Activated CD4-positive, alpha-beta T cell treated with anti-CD3 and anti-CD28 coated beads, Interleukin-2, amount 50 U/mL, for 4 hours (primary cell): ENCODE data around the gene CDK9.
"Not testable (repeated sequence)": the region's sequence is repeated elsewhere in the genome, so short reads cannot be mapped to it uniquely, and the experiment has no call there.

ENCODE experiments used
- DNase-seq, 2 experiments: peaks; one replicate each; pipeline ENCODE4 v3.0.0-alpha.2; 2020

CDK9 gene

DNA sequence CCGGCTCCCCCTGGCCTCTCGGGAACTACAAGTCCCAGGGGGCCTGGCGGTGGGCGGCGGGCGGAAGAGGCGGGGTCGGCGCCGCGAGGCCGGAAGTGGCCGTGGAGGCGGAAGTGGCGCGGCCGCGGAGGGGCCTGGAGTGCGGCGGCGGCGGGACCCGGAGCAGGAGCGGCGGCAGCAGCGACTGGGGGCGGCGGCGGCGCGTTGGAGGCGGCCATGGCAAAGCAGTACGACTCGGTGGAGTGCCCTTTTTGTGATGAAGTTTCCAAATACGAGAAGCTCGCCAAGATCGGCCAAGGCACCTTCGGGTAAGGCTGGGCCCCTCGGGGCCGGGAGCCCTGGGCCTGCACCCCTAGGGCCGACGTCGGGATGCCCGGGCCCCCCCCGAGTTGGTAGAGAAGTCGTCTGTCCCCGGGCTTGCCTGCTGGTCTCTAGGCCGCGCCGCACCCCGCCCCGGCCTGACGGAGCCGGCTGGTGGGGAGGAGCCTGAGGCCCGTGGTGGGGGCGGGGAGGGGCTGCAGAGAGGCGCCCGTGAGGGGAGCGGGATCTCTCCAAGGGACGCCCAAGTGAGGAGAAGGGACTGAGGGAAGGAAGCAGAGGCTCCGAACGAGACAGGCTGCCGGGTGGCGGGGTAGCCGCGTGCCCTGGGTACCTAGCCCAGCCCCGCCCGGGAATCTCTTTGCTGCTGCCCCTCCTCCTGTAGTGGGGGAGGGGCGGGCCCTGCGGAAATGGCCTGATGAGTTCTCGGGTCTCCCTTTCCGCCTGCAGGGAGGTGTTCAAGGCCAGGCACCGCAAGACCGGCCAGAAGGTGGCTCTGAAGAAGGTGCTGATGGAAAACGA, at the start of gene CDK9:
Gene CDK9 (plus strand): TSS at position 102 of the 840 bp plus-strand sequence. CDS start 115 bp downstream, at position 217.
- DNase-seq, result peak; percentile 88 to 90

DNA sequence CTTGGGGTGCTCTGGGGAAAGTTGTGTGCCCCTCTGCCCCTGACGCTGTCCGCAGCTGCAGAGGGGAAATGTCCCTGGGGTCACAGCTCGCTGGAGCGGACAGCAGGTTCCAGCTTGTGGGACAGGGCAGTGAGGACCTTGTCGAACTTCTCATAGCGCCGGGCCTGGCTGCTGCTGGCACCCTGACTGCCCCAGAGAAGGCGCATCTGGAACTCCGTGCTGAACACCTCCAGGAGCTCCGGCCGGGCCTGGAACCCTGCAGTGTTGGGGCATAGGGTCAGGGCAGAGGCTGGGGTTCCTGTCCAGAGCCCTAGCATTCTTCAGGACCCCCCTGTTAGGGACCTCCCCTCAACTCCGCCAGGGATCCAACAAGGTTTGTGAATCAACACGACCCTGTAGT, 47.2 kb upstream of the CDK9 start:
- no peak for DNase-seq

- no peak for DNase-seq
These were observed 46.1 kb upstream of the CDK9 start for GRCh38 chr9:127739614-127740330.

- no peak for DNase-seq
These were observed 43.9 kb upstream of the CDK9 start for GRCh38 chr9:127741831-127742434.

DNA sequence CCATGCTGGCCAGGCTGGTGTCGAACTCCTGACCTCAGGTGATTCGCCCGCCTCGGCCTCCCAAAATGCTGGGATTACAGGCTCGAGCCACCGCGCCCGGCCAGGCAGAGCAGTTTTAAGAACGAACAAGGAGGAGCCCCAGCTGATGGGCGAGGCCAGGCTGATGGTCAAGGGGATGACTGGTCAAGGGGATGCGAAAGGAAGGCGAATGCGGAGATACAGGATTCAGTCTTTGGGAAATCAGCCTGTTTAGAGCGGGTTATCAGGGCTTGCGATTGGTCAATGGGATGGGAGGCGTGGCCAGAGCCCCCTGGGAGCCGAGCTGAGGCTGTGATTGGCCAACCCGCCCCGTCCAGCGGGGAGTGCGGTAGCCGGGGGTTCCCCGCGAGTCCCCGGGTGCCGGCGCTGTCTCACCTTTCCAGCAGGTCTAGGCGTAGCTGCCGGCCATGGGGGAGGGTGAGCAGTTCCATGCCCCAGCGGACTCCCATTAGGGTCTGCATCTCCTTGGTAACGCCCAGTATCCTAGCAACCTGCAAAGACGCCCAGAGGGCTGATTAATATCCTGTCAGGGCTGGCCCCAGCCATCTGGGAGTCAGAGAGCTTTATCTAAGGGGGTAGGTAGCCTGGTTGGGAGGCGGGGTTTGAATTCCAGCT, 43.3 kb upstream of the CDK9 start:
- DNase-seq, result no peak

DNA sequence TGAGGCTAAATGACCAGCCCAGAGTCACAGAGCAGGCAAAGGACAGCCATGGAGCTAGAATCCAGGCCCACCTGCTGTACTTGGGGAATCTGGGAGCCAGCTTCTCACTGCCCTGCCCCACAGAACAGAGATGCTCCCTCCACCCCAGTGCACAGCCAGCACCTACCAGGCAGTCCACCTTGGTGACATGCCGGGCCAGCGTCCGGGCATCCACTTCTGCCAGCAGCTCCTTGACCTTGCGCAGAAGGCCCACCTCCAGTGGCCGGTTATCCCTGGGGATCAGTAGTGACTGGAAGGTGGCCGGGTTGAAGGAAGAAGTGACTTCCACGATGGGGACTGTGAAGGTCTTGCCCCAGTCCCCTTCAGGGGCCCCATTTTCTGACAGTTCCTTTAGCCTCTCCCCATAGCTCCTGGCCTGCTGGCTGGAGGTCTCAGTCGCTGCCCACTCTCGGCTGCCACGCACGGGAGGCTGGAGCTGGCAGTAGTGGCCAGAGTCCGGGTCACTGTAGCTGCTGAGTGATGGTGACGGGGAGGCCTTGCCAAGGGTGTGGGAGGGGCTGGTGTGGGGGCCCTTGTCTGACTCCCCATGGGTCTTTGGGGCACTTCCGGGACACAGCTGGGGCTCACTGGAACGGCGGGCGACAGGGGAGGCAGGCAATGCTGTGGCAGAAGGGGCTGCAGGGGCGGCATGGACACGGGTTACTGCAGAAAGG, 41.3 kb upstream of the CDK9 start:
- DNase-seq, result no peak

DNA sequence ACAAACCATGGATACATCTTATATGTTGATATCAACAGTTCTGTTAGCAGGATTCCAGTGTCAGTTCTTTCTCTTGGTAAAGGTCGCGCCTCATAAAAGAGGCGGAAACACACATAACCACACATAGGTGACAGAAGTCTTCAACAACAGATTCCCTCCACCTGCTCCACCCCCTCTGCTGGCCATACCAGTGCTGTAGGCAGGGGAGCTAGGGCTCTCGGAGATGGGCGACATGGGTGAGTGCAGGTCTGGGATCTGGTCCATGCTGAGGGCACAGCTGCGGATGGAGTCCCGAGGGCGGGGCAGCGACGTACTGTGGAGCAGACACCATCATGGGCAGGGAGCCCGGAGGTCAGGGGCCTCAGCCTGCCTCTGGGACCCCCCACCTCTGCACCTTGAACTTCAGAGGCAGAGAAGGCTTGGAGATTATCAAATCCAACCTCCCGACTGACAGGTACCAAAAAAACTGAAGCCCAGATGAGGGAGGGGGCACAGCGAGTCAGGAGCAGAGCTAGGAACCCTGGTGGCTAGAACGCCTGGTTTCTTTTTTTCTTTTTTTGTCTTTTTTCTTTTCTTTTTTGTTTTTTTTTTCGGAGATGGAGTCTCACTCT, 38.8 kb upstream of the CDK9 start:
- peak in 1 of 2 experiments; percentile 17 for DNase-seq

DNA sequence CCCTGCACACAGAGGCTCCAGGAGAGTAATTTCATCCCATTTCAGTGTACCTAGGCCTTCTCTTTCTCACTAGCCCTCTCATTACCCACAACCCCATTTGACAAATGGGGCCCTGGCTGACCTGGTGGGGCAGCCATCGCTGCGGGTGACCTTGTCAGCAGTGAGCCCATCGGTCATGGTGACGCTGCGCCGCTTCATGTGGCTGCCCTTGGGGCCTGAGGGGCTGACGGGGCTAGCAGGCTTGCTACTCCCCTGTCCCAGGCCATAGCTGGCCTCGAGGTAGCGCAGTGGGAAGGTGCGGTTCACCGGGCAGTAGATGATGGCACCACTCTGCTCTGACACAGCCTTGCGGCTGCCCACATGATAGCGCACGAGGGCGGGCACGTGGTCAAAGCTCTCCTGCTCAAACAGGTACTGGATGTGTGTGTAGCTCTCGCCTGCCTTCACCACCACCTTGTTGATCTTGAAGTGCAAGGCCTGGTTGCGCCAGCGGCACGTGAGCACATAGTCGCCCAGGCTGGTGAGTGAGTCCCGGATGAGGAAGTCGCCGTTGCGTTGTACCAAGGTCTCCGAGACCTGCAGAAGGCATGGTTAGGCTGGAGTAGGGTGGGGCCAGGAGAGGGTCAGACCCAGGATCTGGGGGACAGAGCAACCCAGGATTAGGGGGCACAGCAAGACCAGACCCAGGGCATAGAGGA, 36.6 kb upstream of the CDK9 start:
- DNase-seq, result no peak

- no peak for DNase-seq
These were observed 34.4 kb upstream of the CDK9 start for GRCh38 chr9:127751269-127752054.

DNA sequence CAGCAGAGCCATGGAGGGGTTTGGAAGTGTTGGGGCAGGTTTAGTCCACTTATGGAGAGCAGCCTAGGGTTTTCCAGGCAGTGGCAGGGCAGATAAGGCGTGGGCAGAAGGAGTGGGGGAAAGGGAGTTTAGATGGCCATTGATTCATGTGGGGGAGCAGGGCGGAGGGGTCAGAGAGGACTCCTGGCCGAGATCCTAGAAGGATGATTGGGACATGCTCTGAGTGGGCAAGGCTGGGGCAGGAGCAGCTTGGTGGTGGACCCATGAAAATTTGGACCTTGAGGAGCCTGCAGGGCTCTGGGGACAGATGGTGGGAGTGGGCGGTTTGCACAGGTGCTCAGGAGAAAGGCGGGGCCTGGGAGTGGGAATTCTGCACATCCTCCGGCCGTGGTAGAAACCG, 32.7 kb upstream of the CDK9 start:
- DNase-seq, result no peak

DNA sequence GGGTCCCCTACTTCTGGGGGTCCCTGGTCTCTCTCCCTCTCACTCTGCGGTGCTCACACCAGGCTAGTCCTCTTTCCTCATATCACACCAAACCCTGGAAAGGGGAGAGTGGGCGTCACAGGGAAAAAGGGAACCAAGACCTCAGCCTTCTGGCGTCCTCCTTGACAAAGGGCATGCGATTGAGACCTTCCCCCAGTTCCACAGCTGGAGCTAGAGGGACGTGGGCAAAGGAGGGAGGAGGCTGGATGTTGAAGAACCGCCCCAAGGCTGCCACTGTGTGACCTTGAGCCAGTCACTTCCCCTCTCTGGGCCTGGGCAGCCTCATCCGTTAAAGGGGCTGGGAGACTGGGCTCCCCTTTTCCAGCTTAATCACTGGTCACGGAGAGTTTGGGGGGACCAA, 32.2 kb upstream of the CDK9 start:
- no peak for DNase-seq

DNA sequence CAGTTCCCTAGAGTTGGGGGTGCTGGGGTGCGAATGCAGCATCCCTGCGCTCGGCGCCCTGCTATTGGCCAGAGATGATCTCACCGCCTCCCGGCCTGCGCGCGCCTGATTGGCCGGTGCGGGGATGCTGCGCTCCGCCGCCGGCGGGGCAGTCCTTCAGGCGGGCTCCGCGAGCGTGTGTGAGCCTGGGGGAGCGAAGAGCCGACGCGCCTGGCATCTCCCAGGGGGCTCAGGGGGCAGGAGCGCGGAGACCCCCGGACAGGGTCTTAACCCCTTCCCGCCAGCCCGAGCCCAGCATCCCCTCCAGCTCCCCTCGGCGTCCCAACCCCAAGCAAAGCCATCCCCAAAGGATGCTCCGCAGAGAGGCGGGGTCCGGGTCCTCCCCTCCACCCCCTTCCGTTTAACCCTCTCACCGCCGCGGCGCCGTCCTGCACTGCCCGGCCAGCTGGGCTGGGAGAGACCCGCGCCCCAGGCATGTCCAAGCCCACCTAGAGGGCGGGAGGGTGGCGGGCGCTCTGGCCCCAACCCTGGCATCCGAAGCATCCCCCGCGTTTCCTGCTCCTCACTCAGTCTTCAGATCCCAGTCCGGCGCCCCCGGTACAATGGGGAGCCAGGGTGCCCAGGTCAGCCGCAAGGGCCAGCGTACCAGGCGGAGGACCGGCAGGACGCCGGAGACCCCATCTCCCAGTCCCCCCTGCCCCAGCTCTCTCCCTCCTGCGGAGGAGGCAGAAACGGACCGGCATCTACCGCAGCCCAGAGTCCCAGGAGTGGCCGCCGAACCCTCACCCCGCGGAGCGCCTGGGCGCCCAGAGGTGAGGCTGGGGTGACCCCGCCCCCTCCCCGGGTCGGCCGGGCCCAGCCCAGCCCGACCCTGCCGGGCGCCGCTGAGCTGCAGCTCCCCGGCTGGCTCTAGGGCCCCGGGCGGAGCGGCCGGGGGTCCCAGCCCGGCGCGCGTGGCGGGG, 31.5 kb upstream of the CDK9 start:
- DNase-seq, result no peak

DNA sequence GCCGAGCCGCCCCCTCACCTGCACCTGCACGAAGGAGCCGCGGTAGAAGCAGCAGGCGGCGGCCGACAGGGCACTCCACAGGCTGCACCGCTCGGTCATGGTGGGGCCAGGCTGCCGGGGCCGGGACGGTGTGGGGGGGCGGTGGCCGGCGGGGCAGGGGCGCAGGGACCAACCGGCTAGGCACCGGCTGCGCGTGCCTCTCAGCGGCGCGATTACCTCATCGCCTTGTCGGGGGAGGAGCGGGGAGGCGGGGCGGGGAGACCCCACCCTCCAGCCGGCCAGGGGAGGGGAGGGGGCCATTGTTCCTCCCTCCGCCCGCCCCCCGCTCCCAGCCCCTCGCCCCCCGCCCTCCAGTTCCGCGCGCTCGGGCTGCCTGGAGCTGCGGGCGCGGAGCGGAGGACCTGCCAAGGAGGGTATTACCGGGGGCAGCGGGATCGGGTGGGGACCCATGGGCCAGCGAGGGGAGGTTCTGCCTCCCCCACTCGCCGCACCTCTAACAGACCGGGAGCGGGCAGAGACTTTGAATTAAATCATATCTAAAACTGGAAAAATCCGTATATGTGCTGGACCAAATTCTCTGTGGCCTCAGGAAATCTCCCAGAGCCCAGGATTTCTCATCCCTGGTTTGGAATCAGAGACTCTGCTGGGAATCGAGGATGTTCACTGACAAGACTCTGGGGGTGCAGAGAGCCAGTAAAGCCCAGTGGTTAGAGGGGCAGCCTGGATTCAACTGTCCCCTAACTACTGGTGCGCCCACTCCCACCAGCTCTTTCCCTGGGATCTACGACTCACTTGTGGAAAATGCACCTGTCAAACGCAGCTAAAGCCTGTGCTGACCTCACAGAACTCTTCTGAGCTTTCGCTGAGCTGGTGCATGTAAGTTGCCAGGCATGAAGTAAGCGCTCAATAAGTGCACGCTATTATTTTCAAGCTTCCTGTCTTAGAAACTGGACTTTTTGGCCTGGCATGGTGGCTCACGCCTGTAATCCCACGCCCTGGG, 30.5 kb upstream of the CDK9 start:
- DNase-seq, result no peak

DNA sequence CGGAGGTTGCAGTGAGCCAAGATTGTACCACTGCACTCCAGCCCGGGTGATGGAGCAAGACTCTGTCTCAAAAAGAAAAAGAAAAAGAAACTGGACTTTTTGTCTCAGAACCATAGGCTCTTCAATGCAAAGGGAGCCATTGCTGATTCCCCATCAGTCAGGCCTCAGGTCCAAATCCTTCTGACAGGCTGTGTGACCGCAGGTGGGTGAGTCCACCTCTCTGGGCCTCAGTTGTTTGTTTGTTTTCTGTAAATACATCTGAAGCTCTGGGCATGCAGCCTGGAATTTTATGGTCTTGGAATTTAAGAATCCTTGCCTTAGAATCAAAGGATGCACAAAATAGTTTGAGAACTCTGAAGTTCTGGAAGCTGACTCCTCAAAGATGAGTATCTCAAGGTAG, 29.6 kb upstream of the CDK9 start:
- no peak for DNase-seq

- not testable (repeated sequence) for DNase-seq
These were observed 29.1 kb upstream of the CDK9 start for GRCh38 chr9:127756776-127757175.

DNA sequence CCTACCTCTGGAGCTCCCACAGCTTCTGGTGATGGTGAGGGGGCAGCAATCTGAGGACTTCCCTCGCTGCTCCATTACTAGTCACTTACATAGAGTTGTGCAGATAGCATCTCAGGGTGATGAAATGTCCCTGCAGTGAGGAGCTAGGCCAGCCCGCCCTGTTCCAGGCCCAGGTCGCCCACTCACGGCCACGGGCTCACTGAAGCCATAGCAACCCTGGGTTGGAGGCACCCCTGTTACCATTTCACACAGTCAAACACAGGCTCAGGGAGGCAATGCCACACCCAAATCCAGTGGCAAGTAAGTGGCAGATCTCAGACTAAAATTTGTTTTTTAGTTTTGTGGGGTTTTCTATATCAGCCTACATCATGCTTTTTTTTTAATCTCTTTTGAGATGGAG, 27.0 kb upstream of the CDK9 start:
- no peak for DNase-seq

DNA sequence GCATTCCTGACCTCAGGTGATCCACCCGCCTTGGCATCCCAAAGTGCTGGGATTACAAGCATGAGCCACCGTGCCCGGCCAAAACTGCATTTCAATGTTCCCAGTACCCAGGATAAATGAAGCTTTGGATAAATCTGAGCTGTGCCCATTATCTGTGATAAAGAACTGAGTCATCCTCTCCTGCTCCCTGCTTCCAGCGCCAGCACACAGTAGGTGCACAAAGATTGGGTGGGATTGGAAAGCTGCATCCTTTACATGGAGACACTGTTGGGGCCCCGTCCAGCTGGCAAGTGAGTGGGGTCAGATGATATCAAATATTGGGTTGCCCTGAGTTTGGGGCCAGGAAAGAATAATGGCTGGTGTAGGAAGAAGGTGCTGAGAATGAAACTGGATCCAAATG, 24.8 kb upstream of the CDK9 start:
- DNase-seq, result no peak

DNA sequence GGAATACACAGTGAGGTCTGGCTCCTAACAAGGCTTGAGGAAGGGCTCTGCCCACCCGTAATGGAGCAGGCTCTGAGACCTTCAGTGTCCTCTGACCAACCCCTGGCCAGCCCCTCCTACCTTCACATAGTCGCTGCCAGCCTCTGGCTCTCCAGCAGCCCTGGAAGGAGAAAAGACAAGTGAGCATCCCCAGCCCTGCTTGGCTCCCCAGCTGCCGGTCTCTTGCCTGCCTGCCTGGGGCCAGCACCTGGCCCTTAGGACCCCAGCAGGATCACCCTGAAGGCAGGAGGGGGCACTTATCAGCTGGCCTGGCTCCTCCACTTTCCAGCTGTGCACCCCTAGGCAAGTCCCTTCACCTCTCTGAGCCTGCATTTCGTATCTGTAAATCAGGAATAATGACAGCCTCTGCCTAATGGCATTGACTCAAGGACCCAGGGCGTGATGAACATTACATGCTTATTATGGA, 24.3 kb upstream of the CDK9 start:
- DNase-seq, result no peak
